SU-DHL-6 (cell line): ENCODE measurements around the gene ARL2.
"Not testable (repeated sequence)": the region's sequence is repeated elsewhere in the genome, so short reads cannot be mapped to it uniquely, and the experiment has no call there.

Experiments
- H2AFZ ChIP-seq: fragments of 200-600 bp; sonication (generic); 2 replicates; pipeline ENCODE4 v1.6.1; 2014; ENCODE audit warnings: low read depth, mild to moderate bottlenecking, moderate library complexity, mixed read lengths, antibody characterized with exemption, low read length; ENCODE audit not compliant: severe bottlenecking
- H3F3A ChIP-seq: fragments of 200-600 bp; shearing (Covaris generic); 2 replicates; pipeline ENCODE4 v1.6.0; 2016; ENCODE audit warnings: antibody characterized with exemption, mild to moderate bottlenecking; ENCODE audit not compliant: insufficient read depth
- H3K27ac ChIP-seq: fragments of 200-600 bp; sonication (generic); 2 replicates; pipeline ENCODE4 v1.5.1; 2016; ENCODE audit warnings: low read depth, mild to moderate bottlenecking, low read length, moderate library complexity, mixed read lengths
- H3K27me3 ChIP-seq: fragments of 200-600 bp; sonication (generic), shearing (Covaris generic); 2 replicates; pipeline ENCODE4 v1.6.0; 2014; ENCODE audit warnings: mild to moderate bottlenecking, low read length
- H3K36me3 ChIP-seq: fragments of 200-600 bp; sonication (generic); 2 replicates; pipeline ENCODE4 v1.6.1; 2014; ENCODE audit warnings: mild to moderate bottlenecking, low read length, mixed read lengths
- H3K4me2 ChIP-seq: fragments of 300-600, 200-600 bp; shearing (Covaris generic), sonication (generic); 2 replicates; pipeline ENCODE4 v1.6.0; 2014; ENCODE audit warnings: low read length, low read depth, mild to moderate bottlenecking; ENCODE audit not compliant: poor library complexity, severe bottlenecking
- H3K4me3 ChIP-seq: fragments of 200-600 bp; sonication (generic); 2 replicates; pipeline ENCODE4 v1.5.1; 2014; ENCODE audit warnings: antibody characterized with exemption, low read length, mild to moderate bottlenecking, mixed read lengths; ENCODE audit not compliant: insufficient read depth, poor library complexity, severe bottlenecking
- H3K79me2 ChIP-seq: fragments of 200-600 bp; sonication (generic); 2 replicates; pipeline ENCODE4 v1.6.1; 2014; ENCODE audit warnings: mild to moderate bottlenecking, low read length, moderate library complexity; ENCODE audit not compliant: insufficient read depth
- H3K9ac ChIP-seq: fragments of 200-600 bp; sonication (generic); 2 replicates; pipeline ENCODE4 v1.7.0; 2014; ENCODE audit warnings: mild to moderate bottlenecking, low read length
- H3K9me2 ChIP-seq: fragments of 200-600 bp; sonication (generic); replicated peaks from 2 replicates; pipeline ENCODE4 v1.6.1; 2014; ENCODE audit warnings: low read length; ENCODE audit not compliant: insufficient read depth
- H3K9me3 ChIP-seq: fragments of 200-600 bp; sonication (generic); 2 replicates; pipeline ENCODE4 v1.6.1; 2014; ENCODE audit warnings: low read length, mixed read lengths; ENCODE audit not compliant: insufficient read depth
- H4K20me1 ChIP-seq: fragments of 200-600 bp; sonication (generic); 2 replicates; pipeline ENCODE4 v1.6.1; 2014; ENCODE audit warnings: low read depth, mild to moderate bottlenecking, antibody characterized with exemption, low read length, moderate library complexity, mixed read lengths
- CTCF ChIP-seq: fragments of 200-600 bp; sonication (generic); IDR thresholded peaks from one replicate; pipeline ENCODE4 v1.5.1; 2017; ENCODE audit warnings: antibody characterized with exemption, mild to moderate bottlenecking, low read length, moderate library complexity; ENCODE audit not compliant: insufficient read depth, poor library complexity, severe bottlenecking
- EZH2phosphoT487 ChIP-seq: fragments of 200-600 bp; sonication (generic), shearing (Covaris generic); conservative IDR thresholded peaks from 2 replicates; pipeline ENCODE4 v1.6.1; 2018; ENCODE audit warnings: mild to moderate bottlenecking, antibody characterized with exemption, low read length, moderate library complexity, mixed read lengths

The ARL2 gene

GRCh38 chr11:64999478-64999877 lies 14.5 kb upstream of the ARL2 start:
- H3K36me3 ChIP-seq = no peaks in the 10 kb centered on the region
- no peak overlapping the region for H3K27ac ChIP-seq
- TF ChIP-seq CTCF (no peak), EZH2phosphoT487 (no peak)
- H3K4me3 ChIP-seq = no peak overlapping the region
- H3K9ac ChIP-seq = no peak overlapping the region
- no peaks in the 10 kb centered on the region for H3K79me2 ChIP-seq
- no peaks in the 10 kb centered on the region for H3K27me3 ChIP-seq
- H3K4me2 ChIP-seq = no peak overlapping the region
- no peaks in the 10 kb centered on the region for H3K9me3 ChIP-seq
- no peaks in the 10 kb centered on the region for H4K20me1 ChIP-seq
- no peaks in the 10 kb centered on the region for H3F3A ChIP-seq
- H2AFZ ChIP-seq = no peak overlapping the region
- H3K9me2 ChIP-seq = no peaks in the 10 kb centered on the region

- H3K4me2 ChIP-seq = no peak overlapping the region
- H3F3A ChIP-seq = no peaks in the 10 kb centered on the region
- no peaks in the 10 kb centered on the region for H4K20me1 ChIP-seq
- no peak overlapping the region for H3K27ac ChIP-seq
- H3K4me3 ChIP-seq = no peak overlapping the region
- no peaks in the 10 kb centered on the region for H3K9me3 ChIP-seq
- H3K9me2 ChIP-seq = no peaks in the 10 kb centered on the region
- no peak overlapping the region for H3K9ac ChIP-seq
- no peaks in the 10 kb centered on the region for H3K27me3 ChIP-seq
- H3K79me2 ChIP-seq = no peaks in the 10 kb centered on the region
- TF ChIP-seq EZH2phosphoT487 (no peak), CTCF (no peak)
- no peak overlapping the region for H2AFZ ChIP-seq
- no peaks in the 10 kb centered on the region for H3K36me3 ChIP-seq
Observed at GRCh38 chr11:65002706-65003105, 11.3 kb upstream of the ARL2 start.

- H4K20me1 ChIP-seq = no peaks in the 10 kb centered on the region
- H3K27me3 ChIP-seq = no peaks in the 10 kb centered on the region
- no peaks in the 10 kb centered on the region for H3K36me3 ChIP-seq
- H3F3A ChIP-seq = no peaks in the 10 kb centered on the region
- H3K9me3 ChIP-seq = no peaks in the 10 kb centered on the region
- no peak overlapping the region for H3K27ac ChIP-seq
- H2AFZ ChIP-seq = no peak overlapping the region
- no peak for TF ChIP-seq EZH2phosphoT487
- no peak for TF ChIP-seq CTCF
- no peaks in the 10 kb centered on the region for H3K79me2 ChIP-seq
- no peaks in the 10 kb centered on the region for H3K9me2 ChIP-seq
- no peak overlapping the region for H3K4me3 ChIP-seq
- no peak overlapping the region for H3K9ac ChIP-seq
- no peak overlapping the region for H3K4me2 ChIP-seq
Observed at GRCh38 chr11:65003282-65003681, 10.7 kb upstream of the ARL2 start.

- not testable (repeated sequence) for H3K9me3 ChIP-seq, H3K27ac ChIP-seq, H3K9ac ChIP-seq, H4K20me1 ChIP-seq, H3F3A ChIP-seq, H3K79me2 ChIP-seq, H3K9me2 ChIP-seq, H3K36me3 ChIP-seq, H3K4me3 ChIP-seq, H3K27me3 ChIP-seq, H3K4me2 ChIP-seq, H2AFZ ChIP-seq
Observed at GRCh38 chr11:65003968-65004367, 10.0 kb upstream of the ARL2 start.
